Osteoblast (primary cell): ENCODE measurements around the gene DVL3. TPM values are rescaled to one million over a fixed set of nuclear protein-coding genes. Genes with fewer than 3 reads are reported as not detected.

Source experiments
- DNase-seq: peaks from one replicate; pipeline ENCODE4 v3.0.0; 2011; ENCODE audit warnings: low spot score, mixed read lengths; ENCODE audit not compliant: insufficient read length; ENCODE audit errors: missing footprints
- H2AFZ ChIP-seq: 2 replicates; pipeline ENCODE4 v1.6.0; 2011; ENCODE audit warnings: mild to moderate bottlenecking, low read length
- H3K27ac ChIP-seq: 2 replicates; pipeline ENCODE4 v1.5.1; 2011; ENCODE audit warnings: mild to moderate bottlenecking, low read depth, low read length, moderate library complexity
- H3K27me3 ChIP-seq: 2 replicates; pipeline ENCODE4 v1.6.0; 2012; ENCODE audit warnings: mild to moderate bottlenecking, control low read depth, inconsistent platforms, low read length, moderate library complexity; ENCODE audit not compliant: insufficient read depth
- H3K36me3 ChIP-seq: 2 replicates; pipeline ENCODE4 v1.5.1; 2011; ENCODE audit warnings: mild to moderate bottlenecking, low read length, control low read depth, moderate library complexity; ENCODE audit not compliant: insufficient read depth
- H3K4me1 ChIP-seq: 2 replicates; pipeline ENCODE4 v1.5.1; 2011; ENCODE audit warnings: mild to moderate bottlenecking, low read length, control low read depth, moderate library complexity; ENCODE audit not compliant: insufficient read depth
- H3K4me2 ChIP-seq: 2 replicates; pipeline ENCODE4 v1.6.0; 2011; ENCODE audit warnings: mild to moderate bottlenecking, low read length; ENCODE audit not compliant: insufficient read depth
- H3K4me3 ChIP-seq: fragments of 200-600 bp; sonication (generic); 3 replicates; pipeline ENCODE4 v1.5.1; 2012; ENCODE audit warnings: mild to moderate bottlenecking, low read length, inconsistent platforms; ENCODE audit not compliant: insufficient read depth
- H3K79me2 ChIP-seq: 2 replicates; pipeline ENCODE4 v1.6.0; 2012; ENCODE audit warnings: mild to moderate bottlenecking, low read length, control low read depth, inconsistent platforms; ENCODE audit not compliant: insufficient read depth
- H3K9me3 ChIP-seq: 2 replicates; pipeline ENCODE4 v1.5.1; 2011; ENCODE audit warnings: low read depth, low read length, control low read depth
- H4K20me1 ChIP-seq: 2 replicates; pipeline ENCODE4 v1.6.0; 2012; ENCODE audit warnings: mild to moderate bottlenecking, low read length, control low read depth; ENCODE audit not compliant: insufficient read depth
- CTCF ChIP-seq: IDR thresholded peaks from 2 replicates; pipeline ENCODE4 v1.5.1; 2011; ENCODE audit warnings: mild to moderate bottlenecking, low read depth, low read length, moderate library complexity; ENCODE audit errors: extremely low read depth
- total RNA-seq: library from RNA; depleted of rRNA; stranded (reverse); fragments of >200 nt; gene quantifications from 2 replicates; pipeline ENCODE4 v1.2.3, GENCODE V29; 2012

The DVL3 gene
- total RNA-seq, 1 donor = 60.4 TPM

GRCh38 chr3:184155644-184156521, 706 bp downstream of the DVL3 start:
- H4K20me1 ChIP-seq = peaks cover 24% of the 10 kb centered on the region
- no peak for TF ChIP-seq CTCF

DNA sequence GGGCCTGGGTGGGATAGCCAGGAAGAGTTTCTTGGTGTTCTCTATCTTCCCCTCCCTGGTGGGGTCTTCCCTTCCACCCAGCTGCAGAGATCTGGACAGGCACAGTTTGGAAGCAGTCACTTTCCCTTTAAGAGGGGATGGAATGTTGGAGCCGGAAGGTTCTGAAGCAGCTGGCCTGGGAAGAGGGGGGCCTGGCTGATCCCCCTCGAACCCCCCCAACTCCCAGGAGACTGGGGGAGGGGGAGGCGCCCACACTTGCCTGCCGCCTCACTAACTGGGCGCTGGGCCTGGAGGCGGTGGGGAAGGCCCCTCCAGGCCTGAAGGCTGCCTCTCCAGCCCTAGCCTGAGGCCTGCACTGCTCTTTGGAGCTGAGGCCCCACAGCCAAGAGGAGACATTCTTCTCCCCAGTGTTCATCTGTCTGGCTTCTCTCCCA, 1.4 kb downstream of the DVL3 start:
- Histone ChIP-seq H3K27ac (peak overlapping the region; percentile 73), H4K20me1 (peaks cover 26% of the 10 kb centered on the region), H3K4me3 (peak overlapping the region; percentile 98), H3K4me2 (peak overlapping the region; percentile 85), H3K36me3 (peaks cover 3% of the 10 kb centered on the region), H3K27me3 (no peaks in the 10 kb centered on the region), H3K9me3 (no peaks in the 10 kb centered on the region), H3K4me1 (peaks cover 46% of the 10 kb centered on the region), H2AFZ (no peak overlapping the region), H3K79me2 (peaks cover 57% of the 10 kb centered on the region)
- TF ChIP-seq CTCF = no peak
- DNase-seq = peak; percentile 94

More at GRCh38 chr3:184155644-184156521, 706 bp downstream of the DVL3 start:
- peak; percentile 91 for DNase-seq
- peak overlapping the region; percentile 80 for H2AFZ ChIP-seq
- peak overlapping the region; percentile 85 for H3K4me2 ChIP-seq
- peaks cover 3% of the 10 kb centered on the region for H3K36me3 ChIP-seq
- H3K79me2 ChIP-seq = peaks cover 52% of the 10 kb centered on the region
- H3K27ac ChIP-seq = peak overlapping the region; percentile 73
- H3K4me1 ChIP-seq = peaks cover 40% of the 10 kb centered on the region
- no peaks in the 10 kb centered on the region for H3K9me3 ChIP-seq
- no peaks in the 10 kb centered on the region for H3K27me3 ChIP-seq
- peak overlapping the region; percentile 98 for H3K4me3 ChIP-seq

DNA sequence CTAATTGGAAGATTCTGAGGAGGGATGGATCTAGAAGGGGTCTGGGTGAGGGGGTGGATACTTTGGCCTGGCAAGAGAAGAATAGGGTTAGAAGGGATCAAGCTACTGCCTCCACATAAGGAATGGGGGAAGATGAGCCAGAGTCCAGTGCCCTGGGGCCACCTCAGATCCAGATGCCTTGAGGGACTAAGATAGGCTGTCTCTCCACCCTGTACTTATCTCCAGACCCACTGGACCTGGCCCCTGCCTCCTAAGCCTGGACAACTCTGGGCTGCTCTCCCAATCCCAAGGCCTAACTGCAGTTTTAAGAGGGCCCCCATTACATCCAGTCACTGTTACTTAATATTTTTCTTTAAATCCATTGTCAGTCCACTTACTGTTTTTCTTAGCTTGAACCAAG, 2.0 kb downstream of the DVL3 start:
- Histone ChIP-seq H2AFZ (no peak overlapping the region), H3K4me1 (peaks cover 52% of the 10 kb centered on the region), H3K27ac (peak overlapping the region; percentile 73), H3K27me3 (no peaks in the 10 kb centered on the region), H4K20me1 (peaks cover 32% of the 10 kb centered on the region), H3K4me2 (peak overlapping the region; percentile 85), H3K36me3 (peaks cover 8% of the 10 kb centered on the region), H3K79me2 (peaks cover 64% of the 10 kb centered on the region), H3K9me3 (no peaks in the 10 kb centered on the region), H3K4me3 (peak overlapping the region; percentile 98)
- DNase-seq = no peak
- no peak for TF ChIP-seq CTCF

DNA sequence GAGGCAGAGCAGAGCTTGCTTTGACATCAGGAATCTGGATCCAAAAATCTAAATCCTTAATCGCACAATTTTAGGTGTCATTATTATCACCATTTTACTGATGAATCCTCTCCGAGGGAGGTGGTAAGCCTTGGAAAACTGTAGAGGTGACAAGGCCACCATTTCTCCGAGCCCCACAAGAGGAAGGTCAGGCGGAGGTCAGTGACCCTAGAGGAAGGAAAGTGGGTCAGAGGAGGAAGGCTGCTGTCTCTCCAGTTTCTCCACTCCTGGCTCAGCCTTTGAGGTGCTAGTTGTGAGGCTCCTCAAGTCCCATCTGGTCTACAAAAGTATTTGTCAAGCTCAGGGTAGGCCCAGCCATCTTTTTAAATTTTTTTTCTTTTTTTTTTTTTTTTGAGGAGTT, 3.2 kb downstream of the DVL3 start:
- Histone ChIP-seq H3K4me1 (peaks cover 57% of the 10 kb centered on the region), H3K9me3 (no peaks in the 10 kb centered on the region), H4K20me1 (peaks cover 35% of the 10 kb centered on the region), H3K4me2 (peak overlapping the region; percentile 85), H3K27ac (peak overlapping the region; percentile 55), H3K27me3 (no peaks in the 10 kb centered on the region), H3K79me2 (peaks cover 76% of the 10 kb centered on the region), H3K4me3 (no peak overlapping the region), H2AFZ (no peak overlapping the region), H3K36me3 (peaks cover 16% of the 10 kb centered on the region)
- no peak for TF ChIP-seq CTCF
- DNase-seq = no peak
